ENCODE data around the gene PRKCQ.
"Not testable (repeated sequence)": the region's sequence is repeated elsewhere in the genome, so short reads cannot be mapped to it uniquely, and the experiment has no call there.

PRKCQ gene

GRCh38 chr10:6493521-6494441 is 86.3 kb downstream of the PRKCQ start:
- no peak for DNase-seq (ENCODE audit: low read depth in 2 of 2)

GRCh38 chr10:6492896-6493295 is 87.2 kb downstream of the PRKCQ start:
- DNase-seq (ENCODE audit: low read depth in 2 of 2): no peak

GRCh38 chr10:6491841-6492609 is 88.1 kb downstream of the PRKCQ start:
- no peak for DNase-seq (ENCODE audit: low read depth in 2 of 2)

- no peak for DNase-seq (ENCODE audit: low read depth in 2 of 2)
Observed at GRCh38 chr10:6490614-6491013, 89.5 kb downstream of the PRKCQ start.

- DNase-seq (ENCODE audit: low read depth in 2 of 2): no peak
Observed at GRCh38 chr10:6487920-6488319, 92.2 kb downstream of the PRKCQ start.

GRCh38 chr10:6486309-6486708 is 93.8 kb downstream of the PRKCQ start:
- DNase-seq (ENCODE audit: low read depth in 2 of 2): no peak

GRCh38 chr10:6482737-6483357 is 97.2 kb downstream of the PRKCQ start:
- no peak for DNase-seq (ENCODE audit: low read depth in 2 of 2)

GRCh38 chr10:6478722-6479121 is 101.4 kb downstream of the PRKCQ start:
- no peak for DNase-seq (ENCODE audit: low read depth in 2 of 2)

- no peak for DNase-seq (ENCODE audit: low read depth in 2 of 2)
Observed at GRCh38 chr10:6476989-6477388, 103.1 kb downstream of the PRKCQ start.

- DNase-seq (ENCODE audit: low read depth in 2 of 2): no peak
Observed at GRCh38 chr10:6474871-6475270, 105.2 kb downstream of the PRKCQ start.

- peak in 1 of 2 donors; percentile 20 for DNase-seq (ENCODE audit: low read depth in 2 of 2)
Observed at GRCh38 chr10:6473901-6474370, 106.1 kb downstream of the PRKCQ start.

GRCh38 chr10:6473430-6473829 is 106.6 kb downstream of the PRKCQ start:
- peak in 1 of 2 donors; percentile 36 for DNase-seq (ENCODE audit: low read depth in 2 of 2)

GRCh38 chr10:6472710-6473005 is 107.4 kb downstream of the PRKCQ start:
- DNase-seq (ENCODE audit: low read depth in 2 of 2): not testable (repeated sequence)

- no peak for DNase-seq (ENCODE audit: low read depth in 2 of 2)
Observed at GRCh38 chr10:6470894-6471618, 109.0 kb downstream of the PRKCQ start.

GRCh38 chr10:6469661-6470060 is 110.4 kb downstream of the PRKCQ start:
- no peak for DNase-seq (ENCODE audit: low read depth in 2 of 2)

GRCh38 chr10:6465854-6466601 is 114.0 kb downstream of the PRKCQ start:
- DNase-seq (ENCODE audit: low read depth in 2 of 2): no peak

- DNase-seq (ENCODE audit: low read depth in 2 of 2): no peak
Observed at GRCh38 chr10:6465437-6465836, 114.6 kb downstream of the PRKCQ start.

GRCh38 chr10:6464862-6465430 is 115.1 kb downstream of the PRKCQ start:
- no peak for DNase-seq (ENCODE audit: low read depth in 2 of 2)

- DNase-seq (ENCODE audit: low read depth in 2 of 2): no peak
Observed at GRCh38 chr10:6463366-6463765, 116.7 kb downstream of the PRKCQ start.

GRCh38 chr10:6461961-6462360 is 118.1 kb downstream of the PRKCQ start:
- no peak for DNase-seq (ENCODE audit: low read depth in 2 of 2)
